HG02610 (cell line): Measurements from ENCODE around the gene EEIG1.

Experiments used
- ATAC-seq: cut with Tn5 transposase; IDR thresholded peaks from one replicate; pipeline ENCODE4 v1.9.1; 2021; ENCODE audit warnings: mild to moderate bottlenecking, moderate library complexity; ENCODE audit not compliant: unreplicated experiment

The EEIG1 gene

DNA sequence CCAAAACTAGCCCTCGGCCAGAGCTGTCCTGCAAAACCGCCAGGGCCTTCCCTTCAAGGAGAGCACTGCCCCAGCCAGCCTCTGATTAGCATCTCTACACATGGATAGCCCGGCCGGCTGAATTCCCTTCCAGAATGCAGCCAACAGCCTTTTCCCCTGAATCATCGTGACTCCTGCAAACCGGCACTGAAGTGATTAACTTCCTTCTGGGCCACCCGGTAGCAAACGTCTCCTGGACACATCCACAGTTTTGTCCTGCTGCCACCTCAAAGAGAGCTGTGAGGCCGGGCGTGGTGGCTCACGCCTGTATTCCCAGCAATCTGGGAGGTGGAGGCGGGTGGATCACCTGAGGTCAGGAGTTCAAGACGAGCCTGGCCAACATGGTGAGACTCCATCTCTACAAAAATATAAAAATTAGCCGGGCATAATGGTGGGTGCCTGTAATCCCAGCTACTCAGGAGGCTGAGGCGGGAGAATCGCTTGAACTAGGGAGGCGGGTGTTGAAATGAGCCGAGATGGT, 21.1 kb upstream of the EEIG1 start:
- ATAC-seq = no peak

- no peak for ATAC-seq
Measured at GRCh38 chr9:128001151-128001778, 20.5 kb upstream of the EEIG1 start.

DNA sequence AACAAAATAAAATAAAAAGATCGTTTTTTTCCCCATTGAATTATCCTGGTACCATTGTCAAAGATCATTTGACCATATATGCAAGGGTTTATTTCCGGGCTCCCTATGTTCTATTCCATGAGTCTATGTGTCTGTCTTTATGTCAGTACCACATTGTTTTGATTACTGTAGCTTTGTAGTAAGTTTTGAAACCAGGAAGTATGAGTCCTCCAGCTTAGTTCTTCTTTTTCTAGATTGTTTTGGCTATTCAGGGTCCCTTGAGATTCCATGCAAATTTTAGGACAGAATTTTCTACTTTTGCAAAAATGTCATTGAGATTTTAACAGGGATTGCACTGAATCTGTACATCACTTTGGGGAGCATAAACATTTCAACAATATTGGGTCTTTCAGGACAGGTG, 18.7 kb upstream of the EEIG1 start:
- no peak for ATAC-seq

DNA sequence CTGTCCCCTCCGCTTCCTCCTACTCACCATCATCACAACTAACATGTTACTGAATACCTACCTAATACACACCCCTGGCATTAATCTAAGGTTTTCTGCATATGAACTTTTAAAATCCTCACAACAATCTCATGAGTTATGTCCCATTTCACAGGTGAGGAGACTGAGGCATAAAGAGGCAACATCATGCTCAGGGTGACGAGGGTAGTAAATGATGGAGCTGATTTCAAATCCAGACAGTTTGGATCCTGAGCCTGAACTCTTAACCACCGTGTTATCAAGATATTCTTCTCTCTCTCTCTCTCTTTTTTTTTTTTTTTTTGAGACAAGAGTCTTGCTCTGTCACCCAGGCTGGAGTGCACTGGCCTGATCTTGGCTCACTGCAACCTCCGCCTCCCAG, 12.9 kb upstream of the EEIG1 start:
- no peak for ATAC-seq

GRCh38 chr9:127991757-127992274, 11.0 kb upstream of the EEIG1 start:
- no peak for ATAC-seq

- no peak for ATAC-seq
Measured at GRCh38 chr9:127991017-127991756, 10.4 kb upstream of the EEIG1 start.

- ATAC-seq = no peak
Measured at GRCh38 chr9:127990554-127990953, 9.8 kb upstream of the EEIG1 start.

DNA sequence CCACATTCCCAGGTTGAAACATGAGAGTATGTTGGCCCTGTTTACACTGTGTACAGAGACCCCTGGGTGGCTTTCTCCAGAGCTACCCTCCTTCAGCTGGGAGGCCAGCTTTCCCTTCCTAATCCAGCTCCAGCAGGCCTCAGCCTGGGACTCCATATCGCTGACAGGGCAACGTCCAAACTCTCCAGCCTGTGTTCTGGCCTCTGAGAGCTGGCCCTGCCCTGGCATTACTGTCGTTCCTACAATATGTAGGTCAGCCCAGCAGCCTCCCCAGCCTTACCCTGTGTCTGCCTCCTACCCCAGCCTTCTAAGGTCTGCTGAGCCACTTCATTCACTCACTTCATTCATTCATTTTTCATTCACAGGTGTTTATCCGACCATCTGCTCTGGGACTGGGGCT, 8.3 kb upstream of the EEIG1 start:
- ATAC-seq = no peak

DNA sequence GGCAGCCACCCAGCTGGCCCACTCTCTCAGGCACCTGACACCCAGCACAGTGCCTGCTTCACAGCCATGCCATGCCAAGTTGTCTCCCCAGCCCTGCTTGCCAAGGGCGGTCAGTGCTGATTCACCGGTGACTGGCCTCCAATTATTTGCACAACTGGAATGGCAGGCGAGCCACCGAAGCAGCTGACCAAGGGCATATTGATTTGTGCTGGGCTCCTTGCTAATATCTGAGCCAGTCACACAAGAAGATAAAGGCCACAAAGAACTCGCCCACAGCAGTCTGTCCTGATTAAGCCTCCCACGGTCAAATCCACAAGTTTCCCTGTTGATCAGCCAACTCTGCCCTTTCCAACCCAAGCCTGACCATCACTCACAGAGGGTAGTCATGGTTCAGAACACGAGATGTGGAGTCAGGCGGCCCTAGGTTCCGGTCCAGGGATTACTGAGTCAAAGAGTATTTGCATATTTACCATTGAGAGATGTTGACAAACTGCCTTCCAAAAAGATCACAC, 6.4 kb upstream of the EEIG1 start:
- no peak for ATAC-seq

DNA sequence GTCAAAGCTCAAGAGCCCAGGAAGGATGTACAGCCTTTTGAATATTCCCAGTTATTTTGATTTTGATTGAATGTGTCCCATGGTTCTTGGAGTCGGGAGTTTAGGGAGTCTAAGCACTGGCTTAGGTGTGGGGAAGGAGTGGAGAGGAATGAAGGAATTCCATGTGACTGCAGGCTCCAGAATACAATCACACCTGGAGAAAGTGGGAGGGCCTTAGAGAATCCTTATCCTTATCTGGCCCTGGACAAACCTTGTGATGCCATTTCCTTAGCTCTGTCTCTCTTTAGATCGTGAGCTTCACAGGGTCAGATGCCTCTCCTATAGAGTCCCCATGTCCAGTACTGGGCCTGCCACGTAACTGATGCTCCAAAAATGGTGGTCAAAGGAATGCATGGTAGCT, 4.2 kb upstream of the EEIG1 start:
- no peak for ATAC-seq

DNA sequence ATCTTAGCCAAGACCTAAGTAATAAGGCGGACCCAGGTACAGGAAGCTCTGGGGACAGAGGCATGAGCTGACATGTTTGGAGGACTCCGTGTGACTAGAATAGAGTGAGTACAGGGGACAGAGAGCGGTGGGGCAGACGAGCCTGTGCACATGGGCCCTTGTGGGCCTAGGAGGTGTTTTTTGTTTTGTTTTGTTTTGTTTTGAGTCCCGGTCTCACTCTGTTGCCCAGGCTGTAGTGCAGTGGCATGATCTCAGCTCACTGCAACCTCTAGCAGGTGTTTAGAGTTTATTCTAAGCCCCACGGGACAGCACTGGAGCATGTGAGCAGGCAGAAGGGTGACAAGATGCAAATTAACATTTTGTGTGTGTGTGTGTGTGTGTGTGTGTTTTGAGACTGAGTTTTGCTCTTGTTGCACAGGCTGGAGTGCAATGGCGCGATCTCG, 3.1 kb upstream of the EEIG1 start:
- peak; percentile 44 for ATAC-seq

DNA sequence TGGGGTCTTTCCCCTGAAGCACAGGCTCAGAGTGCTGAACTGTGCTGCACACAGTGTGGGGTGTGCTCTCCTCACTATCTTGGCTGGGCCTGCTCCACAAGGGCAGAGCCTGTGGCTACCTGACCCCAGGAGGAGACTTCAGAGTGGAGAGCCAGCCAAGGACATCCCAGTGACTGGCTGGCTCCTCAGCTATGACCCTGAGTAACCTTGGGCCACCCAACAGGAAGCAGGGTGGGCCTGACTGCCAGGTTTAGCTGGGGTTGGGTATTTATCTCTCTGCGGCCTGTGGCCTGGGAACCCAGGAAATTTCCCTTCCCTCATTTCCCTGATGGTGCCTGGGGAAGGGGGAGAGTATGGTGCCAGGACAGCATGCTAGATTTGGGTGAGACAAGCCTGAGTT, 2.1 kb upstream of the EEIG1 start:
- no peak for ATAC-seq

DNA sequence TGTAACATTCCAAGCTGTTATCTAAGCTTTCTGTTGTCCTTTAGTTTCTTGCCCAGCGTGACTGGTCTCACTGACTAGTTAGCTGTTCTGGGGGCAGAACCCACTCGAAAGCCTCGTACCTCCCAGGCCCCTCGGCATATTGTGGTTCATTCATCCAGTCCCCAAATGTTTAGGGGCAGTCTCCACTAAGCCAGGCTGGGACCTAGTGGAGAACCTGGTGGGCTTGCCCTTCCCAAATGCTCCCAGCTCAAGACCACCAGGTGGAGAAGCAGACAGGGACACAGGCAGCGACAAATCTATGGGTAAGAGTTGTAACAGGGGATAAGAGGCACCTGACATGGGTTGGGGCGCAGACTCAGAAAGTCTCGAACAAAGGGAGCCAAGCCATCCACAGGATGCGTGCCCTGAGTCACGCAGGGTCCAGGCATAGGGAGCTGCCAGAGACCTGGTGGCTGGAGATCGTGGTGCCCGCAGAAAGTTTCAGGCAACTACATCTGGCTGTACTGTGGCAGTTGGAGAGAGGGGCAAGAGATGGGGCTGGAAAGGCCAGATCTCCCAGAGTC, 851 bp upstream of the EEIG1 start:
- no peak for ATAC-seq

DNA sequence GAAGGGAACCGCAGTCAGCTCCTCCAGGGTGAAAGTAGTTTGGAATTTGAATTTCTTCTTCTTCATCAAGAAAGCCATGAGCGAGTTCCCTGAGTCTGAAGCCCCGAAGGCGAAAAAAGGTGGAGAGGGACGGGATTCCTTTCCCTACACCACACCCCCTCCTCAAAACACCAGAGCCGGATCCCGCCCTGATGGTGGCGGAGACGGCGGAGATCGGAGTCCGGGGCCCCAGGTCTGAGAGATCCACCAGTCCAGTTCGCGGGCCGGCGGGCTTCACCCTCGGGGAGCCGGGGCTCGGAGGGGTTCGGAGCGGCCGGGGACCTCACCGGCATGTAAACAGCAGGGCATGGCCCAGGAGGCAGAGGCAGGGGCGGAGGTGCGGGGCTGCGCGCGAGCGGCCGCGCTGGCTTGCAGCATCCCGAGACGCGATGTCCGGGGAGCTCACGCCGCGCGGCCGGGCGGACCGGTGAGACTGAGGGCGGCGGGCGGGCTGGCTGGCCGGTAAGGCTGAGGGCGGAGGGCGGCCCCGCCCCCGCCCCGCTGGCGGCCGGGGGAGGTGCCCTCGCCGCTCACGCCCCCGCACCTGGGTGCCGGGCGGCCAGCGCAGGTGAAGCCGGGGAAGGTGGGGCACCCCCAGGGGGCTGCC, 606 bp downstream of the EEIG1 start:
- ATAC-seq = peak; percentile 27

- no peak for ATAC-seq
Measured at GRCh38 chr9:127979333-127980059, 1.3 kb downstream of the EEIG1 start.

DNA sequence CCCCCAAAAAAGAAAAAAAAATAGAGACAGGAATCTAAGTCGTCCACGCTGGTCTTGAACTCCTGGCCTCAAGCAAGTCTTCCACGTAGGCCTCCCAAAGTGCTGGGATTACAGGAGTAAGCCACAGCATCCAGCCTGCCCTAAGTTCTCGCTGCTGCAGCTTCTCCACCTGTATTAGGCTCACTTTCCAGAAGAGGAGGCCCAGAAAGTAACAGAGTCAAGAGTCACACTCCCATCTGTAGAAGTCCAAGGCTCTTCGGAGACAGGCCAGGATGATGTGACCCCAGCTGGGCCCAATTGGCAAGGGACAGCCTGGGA, 1.8 kb downstream of the EEIG1 start:
- no peak for ATAC-seq

GRCh38 chr9:127977884-127978647, 2.7 kb downstream of the EEIG1 start:
- ATAC-seq = no peak

GRCh38 chr9:127977009-127977883, 3.5 kb downstream of the EEIG1 start:
- no peak for ATAC-seq

- no peak for ATAC-seq
Measured at GRCh38 chr9:127976498-127976897, 4.3 kb downstream of the EEIG1 start.
